HG03457 (cell line): ENCODE results near the gene RNF220.

ENCODE experiments used
- ATAC-seq: cut with Tn5 transposase; IDR thresholded peaks from one replicate; pipeline ENCODE4 v1.9.1; 2021; ENCODE audit warnings: moderate number of reproducible peaks; ENCODE audit not compliant: unreplicated experiment

RNF220 gene

DNA sequence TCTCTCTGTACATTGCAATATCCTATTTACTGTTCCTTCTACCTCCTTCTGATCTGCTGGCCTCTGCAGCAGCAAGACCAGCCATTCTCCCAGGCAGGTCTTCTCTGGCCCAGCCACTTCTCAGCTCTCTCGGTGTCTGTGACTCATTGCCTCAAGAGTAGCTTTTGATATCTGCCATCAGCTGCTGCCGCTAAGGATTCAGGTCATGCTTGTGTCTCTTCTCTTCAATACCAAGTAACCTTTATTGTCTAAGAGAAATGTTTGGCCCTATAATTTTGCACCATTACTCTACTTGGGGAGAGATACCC, 167.5 kb downstream of the RNF220 start:
- ATAC-seq = no peak

DNA sequence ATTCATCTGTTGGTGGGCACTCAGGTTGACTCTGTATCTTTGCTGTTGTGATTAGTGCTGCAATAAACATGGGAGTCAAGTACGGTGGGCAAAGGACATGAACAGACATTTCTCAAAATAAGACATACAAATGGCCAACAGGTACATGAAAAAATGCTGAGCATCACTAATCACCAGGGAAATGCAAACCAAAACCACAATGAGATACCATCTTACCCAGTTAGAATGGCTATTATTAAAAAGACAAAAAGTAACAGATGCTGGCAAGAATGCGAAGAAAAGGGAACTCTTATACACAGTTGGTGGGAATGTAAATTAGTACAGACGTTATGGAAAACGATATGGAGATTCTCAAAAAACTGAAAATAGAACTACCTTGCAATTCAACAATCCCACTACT, 170.3 kb downstream of the RNF220 start:
- no peak for ATAC-seq

GRCh38 chr1:44576456-44577150, 171.5 kb downstream of the RNF220 start:
- ATAC-seq = no peak

- ATAC-seq = no peak
Measured at GRCh38 chr1:44581205-44581604, 176.2 kb downstream of the RNF220 start.

- ATAC-seq = no peak
Measured at GRCh38 chr1:44584167-44584566, 179.1 kb downstream of the RNF220 start.

GRCh38 chr1:44585315-44585920, 180.4 kb downstream of the RNF220 start:
- ATAC-seq = no peak

GRCh38 chr1:44587796-44588460, 182.9 kb downstream of the RNF220 start:
- ATAC-seq = no peak

- no peak for ATAC-seq
Measured at GRCh38 chr1:44588551-44589210, 183.6 kb downstream of the RNF220 start.

DNA sequence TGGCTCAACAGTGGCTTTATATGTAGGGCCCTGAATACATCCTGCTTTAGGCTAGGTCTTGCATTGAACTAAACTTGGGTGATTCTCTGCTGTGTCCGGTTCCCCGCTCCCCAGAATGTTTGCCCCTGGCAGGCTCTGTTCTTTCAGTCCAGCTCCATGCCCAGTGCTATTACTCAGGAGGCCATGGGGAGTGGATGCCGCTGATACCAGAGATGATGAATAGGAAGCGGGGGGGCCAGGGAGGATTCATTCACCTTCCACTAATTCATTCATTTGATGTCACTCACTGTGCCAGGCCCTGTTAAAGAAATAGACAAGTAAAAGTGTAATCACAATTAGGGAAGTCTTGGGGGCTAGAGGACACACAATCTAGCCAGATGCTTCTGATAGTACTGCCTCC, 185.4 kb downstream of the RNF220 start:
- ATAC-seq = no peak

DNA sequence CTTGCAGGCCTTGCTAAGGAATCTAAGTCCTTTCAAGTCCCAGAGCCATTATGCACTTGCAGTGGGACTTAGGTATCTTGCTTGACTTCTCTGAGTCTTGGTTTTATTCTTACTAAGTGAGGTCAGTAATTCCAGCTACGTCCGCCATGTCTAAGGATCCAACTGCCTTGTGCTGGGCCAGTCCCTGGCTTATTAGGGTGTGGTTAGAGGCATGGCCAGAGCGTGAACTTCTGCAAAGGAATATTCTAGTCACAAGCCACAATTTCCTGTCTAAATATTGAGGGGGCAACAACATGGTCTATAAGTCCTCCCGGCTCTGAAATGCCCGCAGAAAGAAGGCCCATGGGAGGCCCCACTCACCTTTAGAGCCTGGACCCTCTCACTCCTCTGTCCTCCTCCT, 186.3 kb downstream of the RNF220 start:
- no peak for ATAC-seq

DNA sequence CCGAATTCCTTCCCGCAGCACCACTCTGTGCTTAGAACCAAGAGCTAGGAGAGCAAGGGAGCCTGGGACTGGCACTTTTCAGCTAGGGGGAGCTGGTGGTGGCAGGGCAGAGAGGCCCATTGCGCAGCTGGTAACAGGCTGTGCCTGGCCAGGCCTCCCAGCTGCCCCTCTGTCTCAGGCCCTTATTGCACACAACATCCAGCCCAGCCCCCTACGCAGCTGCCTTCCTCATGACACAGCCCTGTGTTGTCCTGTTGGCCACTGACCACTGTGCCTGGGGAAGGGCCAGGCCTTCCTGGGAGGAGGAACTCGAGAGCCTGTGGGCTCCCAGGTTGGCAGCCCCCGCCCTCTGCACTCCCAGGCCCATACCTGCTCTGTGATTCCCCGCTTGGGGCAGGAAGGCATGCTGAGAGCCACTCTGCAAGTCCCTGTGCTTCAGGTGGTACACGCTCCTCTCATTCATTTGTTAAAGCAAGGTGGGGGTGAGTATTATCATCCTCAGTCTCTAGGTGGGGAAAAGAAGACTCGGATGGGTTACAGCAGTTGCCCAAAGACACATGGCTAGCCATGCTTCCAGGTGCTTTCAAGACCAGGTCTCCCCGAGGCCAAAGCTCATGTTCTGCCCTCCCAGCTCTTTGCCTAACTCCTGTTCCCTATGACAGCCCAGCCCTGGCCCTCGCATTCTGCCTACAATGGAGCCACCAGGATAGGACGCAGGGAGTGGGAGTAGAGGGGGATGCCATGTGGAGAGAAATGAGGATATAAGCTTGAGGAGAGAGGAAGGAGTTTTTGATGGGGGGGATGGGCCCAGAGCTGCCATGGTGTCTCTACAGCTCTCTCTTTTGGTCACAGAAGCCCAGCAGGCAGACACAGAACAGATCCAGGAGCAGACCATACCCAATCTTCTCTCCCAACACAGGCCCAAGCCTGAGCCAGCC, 187.4 kb downstream of the RNF220 start:
- ATAC-seq = no peak

DNA sequence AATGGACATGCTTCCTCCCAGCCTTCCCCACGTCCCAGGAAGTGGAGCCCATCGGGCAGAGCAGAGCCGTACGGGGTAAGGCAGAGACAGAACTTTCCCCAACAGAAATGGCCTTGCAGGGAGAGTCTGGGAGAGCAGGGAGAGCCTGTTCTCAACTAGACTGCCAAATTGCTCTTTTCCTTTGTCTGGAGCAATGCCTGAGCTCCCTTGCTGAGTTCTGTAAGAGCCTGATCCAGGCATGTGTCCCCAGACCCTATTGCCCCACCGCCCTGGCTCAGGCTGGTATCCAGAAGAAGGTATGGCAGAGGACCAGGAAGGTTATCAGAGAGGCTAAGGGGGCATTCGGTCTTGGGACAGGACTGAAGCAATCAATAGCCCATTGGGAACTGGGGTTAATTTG, 189.3 kb downstream of the RNF220 start:
- no peak for ATAC-seq

- ATAC-seq = no peak
Measured at GRCh38 chr1:44594871-44595735, 190.0 kb downstream of the RNF220 start.

DNA sequence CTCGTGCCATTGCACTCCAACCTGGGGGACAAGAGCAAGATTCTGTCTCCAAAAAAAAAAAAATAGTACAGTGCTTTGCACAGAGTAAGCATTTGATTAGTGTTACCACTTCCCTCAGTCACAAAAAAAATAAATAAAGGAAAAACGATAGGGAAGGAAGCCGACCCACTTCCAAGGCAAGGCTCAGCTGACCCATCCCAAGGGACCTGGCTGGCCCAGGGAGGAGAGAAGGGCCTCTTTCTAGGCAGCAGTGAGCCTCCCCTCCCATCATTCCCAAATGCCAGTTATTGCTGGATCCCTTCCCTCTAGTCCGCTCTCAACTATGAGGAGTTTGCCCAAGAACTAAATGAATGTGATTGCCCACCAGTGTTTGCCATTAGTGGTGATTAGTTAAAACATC, 191.5 kb downstream of the RNF220 start:
- no peak for ATAC-seq

DNA sequence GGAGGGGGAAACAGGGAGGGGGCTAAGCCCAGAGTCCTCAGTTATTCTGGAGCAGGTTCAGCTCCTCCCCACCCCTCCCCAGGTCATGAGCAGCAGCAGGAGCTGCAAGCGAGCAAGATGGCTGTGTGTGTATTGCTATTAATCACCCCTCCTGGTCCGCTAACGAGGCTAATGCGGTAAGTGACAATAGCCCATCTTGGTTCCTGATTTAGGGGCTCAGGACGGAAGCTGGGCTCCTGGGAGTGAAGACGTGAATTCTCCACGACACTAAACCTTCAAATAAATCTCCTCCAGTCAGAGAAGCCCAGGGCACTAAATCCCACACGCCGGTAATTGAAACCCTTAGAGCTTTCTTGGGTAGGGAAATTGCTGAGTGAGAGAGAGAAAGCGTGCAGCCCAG, 193.1 kb downstream of the RNF220 start:
- ATAC-seq = no peak

- ATAC-seq = no peak
Measured at GRCh38 chr1:44602634-44603628, 197.9 kb downstream of the RNF220 start.

GRCh38 chr1:44603718-44604117, 198.7 kb downstream of the RNF220 start:
- ATAC-seq = no peak

GRCh38 chr1:44604157-44604955, 199.3 kb downstream of the RNF220 start:
- ATAC-seq = no peak
